ENCODE results near the gene TIMD4. TPM values are rescaled to one million over a fixed set of nuclear protein-coding genes. Genes with fewer than 3 reads are reported as not detected.

Gene TIMD4
- total RNA-seq, 6 experiments from 2014 or later = 0.31 to 16.3 (median 4.8) TPM

DNA sequence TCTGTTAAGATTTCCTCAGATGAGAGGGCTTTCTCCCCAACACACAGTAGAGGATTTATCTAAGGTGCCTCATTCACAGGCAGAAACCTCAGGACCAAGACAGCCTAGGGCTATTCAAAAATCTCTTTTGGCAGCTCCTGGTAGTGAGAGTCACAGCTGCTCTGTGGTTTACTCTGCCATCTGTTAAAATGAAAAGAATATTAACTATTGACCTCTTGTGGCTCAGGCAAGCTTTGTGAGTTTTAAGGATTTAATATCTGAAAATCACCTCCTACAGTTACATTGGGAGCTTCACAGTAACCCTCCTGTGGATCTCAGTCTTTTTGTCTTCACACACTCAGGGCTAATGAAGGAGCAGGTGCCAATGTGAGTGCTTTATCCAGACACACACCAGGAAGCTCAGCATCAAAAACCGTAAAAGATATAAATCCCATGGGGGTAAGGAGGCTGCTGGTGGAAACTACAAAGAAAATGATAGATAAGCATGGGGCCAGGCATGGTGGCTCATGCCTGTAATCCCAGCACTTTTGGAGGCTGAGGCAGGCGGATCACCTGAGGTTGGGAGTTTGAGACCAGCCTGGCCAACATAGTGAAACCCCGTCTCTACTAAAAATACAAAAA, 83.3 kb downstream of the TIMD4 start:
- H3K36me3 ChIP-seq = no peaks in the 10 kb centered on the region
- intact Hi-C loops (cut with DNase I) = no loop called here
- WGBS (ENCODE audit: insufficient coverage, low coverage, low lambda C conversion rate, missing lambda C conversion rate) = 76% methylated on average over 3 of the region's 3 CpGs
- no peak overlapping the region for H3K4me3 ChIP-seq
- H3K4me1 ChIP-seq = no peaks in the 10 kb centered on the region
- H3K9me3 ChIP-seq = no peaks in the 10 kb centered on the region
- no peaks in the 10 kb centered on the region for H3K27me3 ChIP-seq
- ATAC-seq (no peak), DNase-seq (no peak)
- no peak overlapping the region for H3K27ac ChIP-seq
- no peak for TF ChIP-seq POLR2A (IDR thresholded peaks at IDR 0.05)
- TF ChIP-seq, protein P1, sequence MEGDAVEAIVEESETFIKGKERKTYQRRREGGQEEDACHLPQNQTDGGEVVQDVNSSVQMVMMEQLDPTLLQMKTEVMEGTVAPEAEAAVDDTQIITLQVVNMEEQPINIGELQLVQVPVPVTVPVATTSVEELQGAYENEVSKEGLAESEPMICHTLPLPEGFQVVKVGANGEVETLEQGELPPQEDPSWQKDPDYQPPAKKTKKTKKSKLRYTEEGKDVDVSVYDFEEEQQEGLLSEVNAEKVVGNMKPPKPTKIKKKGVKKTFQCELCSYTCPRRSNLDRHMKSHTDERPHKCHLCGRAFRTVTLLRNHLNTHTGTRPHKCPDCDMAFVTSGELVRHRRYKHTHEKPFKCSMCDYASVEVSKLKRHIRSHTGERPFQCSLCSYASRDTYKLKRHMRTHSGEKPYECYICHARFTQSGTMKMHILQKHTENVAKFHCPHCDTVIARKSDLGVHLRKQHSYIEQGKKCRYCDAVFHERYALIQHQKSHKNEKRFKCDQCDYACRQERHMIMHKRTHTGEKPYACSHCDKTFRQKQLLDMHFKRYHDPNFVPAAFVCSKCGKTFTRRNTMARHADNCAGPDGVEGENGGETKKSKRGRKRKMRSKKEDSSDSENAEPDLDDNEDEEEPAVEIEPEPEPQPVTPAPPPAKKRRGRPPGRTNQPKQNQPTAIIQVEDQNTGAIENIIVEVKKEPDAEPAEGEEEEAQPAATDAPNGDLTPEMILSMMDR (IDR thresholded peaks at IDR 0.05) = no peak

- Histone ChIP-seq H3K4me3 (no peak overlapping the region), H3K27me3 (no peaks in the 10 kb centered on the region), H3K9me3 (peaks cover 0 to 7% (median 0%) of the 10 kb centered on the region in 4 donors), H3K27ac (no peak overlapping the region), H3K36me3 (no peaks in the 10 kb centered on the region), H3K4me1 (no peaks in the 10 kb centered on the region)
- no peak for DNase-seq
- no peak for ATAC-seq
- TF ChIP-seq, protein P1 (IDR thresholded peaks at IDR 0.05) = no peak
- intact Hi-C loops (cut with DNase I) = no loop called here
- WGBS (ENCODE audit: insufficient coverage, low coverage, low lambda C conversion rate, missing lambda C conversion rate) = 60% methylated on average over 1 of the region's 1 CpG
These were observed 91.8 kb downstream of the TIMD4 start for GRCh38 chr5:156871212-156871611.

GRCh38 chr5:156870498-156870839, 92.6 kb downstream of the TIMD4 start:
- 88% methylated on average over 1 of the region's 1 CpG for WGBS (ENCODE audit: insufficient coverage, low coverage, low lambda C conversion rate, missing lambda C conversion rate)
- intact Hi-C loops (cut with DNase I) = no loop called here
- peaks cover 0 to 7% (median 0%) of the 10 kb centered on the region in 4 donors for H3K9me3 ChIP-seq
- H3K4me3 ChIP-seq = no peak overlapping the region
- DNase-seq (no peak), ATAC-seq (no peak)
- H3K27me3 ChIP-seq = no peaks in the 10 kb centered on the region
- H3K36me3 ChIP-seq = no peaks in the 10 kb centered on the region
- TF ChIP-seq, protein P1 (IDR thresholded peaks at IDR 0.05) = no peak
- TF ChIP-seq POLR2A (IDR thresholded peaks at IDR 0.05) = no peak
- H3K27ac ChIP-seq = no peak overlapping the region
- H3K4me1 ChIP-seq = no peaks in the 10 kb centered on the region

Other genes with a start within 250 kb of the TIMD4 start
- gene PPP1R2B, start 112.9 kb downstream of the TIMD4 start, total RNA-seq = not detected
- gene HAVCR1, start 95.9 kb upstream of the TIMD4 start, total RNA-seq = under 1 TPM in 3 of 6 experiments, not detected in 3; 0.25 to 0.78 (median 0.42) TPM
- gene HAVCR2, start 145.8 kb upstream of the TIMD4 start, total RNA-seq = 1 to 10 TPM; 2.6 to 9.4 (median 3.3) TPM
- gene MED7, start 179.6 kb upstream of the TIMD4 start, total RNA-seq = 1 to 10 TPM; 3.5 to 6.1 (median 5.2) TPM
- gene GARIN3, start 203.0 kb upstream of the TIMD4 start, total RNA-seq = not detected
- 1 to 10 TPM in 2 of 6 experiments, under 1 TPM in 4; 0.35 to 1.2 (median 0.74) TPM for gene ITK, start 217.6 kb upstream of the TIMD4 start, total RNA-seq

Measured in right lobe of liver (tissue), 6 donors.